Endothelial cell of umbilical vein (primary cell): Measurements from ENCODE around the gene E2F4. TPM values are rescaled to one million over a fixed set of nuclear protein-coding genes. Genes with fewer than 3 reads are reported as not detected.

ENCODE experiments used
- BruUV-seq: library from RNA; stranded (reverse); fragments of 400-500 nt; replicated peaks from 2 replicates; lab custom pipeline; 2021; lab: Mats Ljungman, UMichigan
- CTCF ChIA-PET: fragments of 300-600, 350-600 bp; sonication (Branson Sonifier 250); formaldehyde crosslinking; loops from one replicate; lab custom pipeline; 2021; ENCODE audit warnings: antibody characterized with exemption, inconsistent platforms; lab: Charles Lee
- POLR2A ChIA-PET: fragments of 300-600, 350-600 bp; sonication (Branson Sonifier 250); formaldehyde crosslinking; loops from one replicate; lab custom pipeline; 2021; ENCODE audit warnings: antibody characterized with exemption, inconsistent platforms; lab: Charles Lee
- DNase-seq: peaks from one replicate; pipeline ENCODE4 v3.0.0-alpha.2; 2011; ENCODE audit warnings: low read depth, low spot score
- FAIRE-seq: peaks from 2 replicates; lab custom pipeline; 2011; peaks lifted over from hg19 to GRCh38; lab: Jason Lieb, UNC
- H2AFZ ChIP-seq: 2 replicates; pipeline ENCODE4 v1.6.0; 2012; ENCODE audit warnings: low read depth, low read length, control low read depth, inconsistent platforms
- H3K27ac ChIP-seq: 2 replicates; pipeline ENCODE4 v1.5.1; 2011; ENCODE audit warnings: low read depth, mild to moderate bottlenecking, control low read depth, low read length, moderate library complexity; ENCODE audit not compliant: insufficient read depth
- H3K27me3 ChIP-seq, 2 experiments: 2 replicates each; pipeline versions ENCODE4 v1.6.0 to v1.6.1; 2011; ENCODE audit warnings: low read length in 2 of 2, mixed read lengths in 1 of 2; ENCODE audit not compliant: control insufficient read depth in 2 of 2, insufficient read depth in 2 of 2
- H3K36me3 ChIP-seq, 2 experiments: 2 replicates in 1 of 2; 3 replicates in 1 of 2; pipeline ENCODE4 v1.5.1; 2011; ENCODE audit warnings: low read length in 2 of 2, mild to moderate bottlenecking in 1 of 2, moderate library complexity in 1 of 2; ENCODE audit not compliant: control insufficient read depth in 2 of 2, insufficient read depth in 2 of 2; ENCODE audit errors: extremely low read depth in 1 of 2
- H3K4me1 ChIP-seq: 3 replicates; pipeline ENCODE4 v1.5.1; 2011; ENCODE audit warnings: mild to moderate bottlenecking, low read length; ENCODE audit not compliant: control insufficient read depth, insufficient read depth; ENCODE audit errors: extremely low read depth
- H3K4me2 ChIP-seq: 2 replicates; pipeline ENCODE4 v1.6.1; 2011; ENCODE audit warnings: low read length, control low read depth, mixed read lengths; ENCODE audit not compliant: insufficient read depth
- H3K4me3 ChIP-seq, 3 experiments: fragments of 200-600 bp in 1 of 3; sonication (generic), shearing (Covaris generic) in 1 of 3; replicated peaks in 1 of 3; 2 replicates each; pipeline ENCODE4 v1.5.1; 2011 to 2016; ENCODE audit warnings: control low read depth in 3 of 3, low read length in 3 of 3, mild to moderate bottlenecking in 2 of 3, inconsistent platforms in 1 of 3, low read depth in 1 of 3, moderate library complexity in 1 of 3; ENCODE audit not compliant: insufficient read depth in 1 of 3
- H3K79me2 ChIP-seq: 2 replicates; pipeline ENCODE4 v1.6.0; 2012; ENCODE audit warnings: low read length, inconsistent platforms; ENCODE audit not compliant: control insufficient read depth, insufficient read depth
- H3K9ac ChIP-seq: replicated peaks from 2 replicates; pipeline ENCODE3; 2011; ENCODE audit warnings: low read length, control low read depth; ENCODE audit not compliant: insufficient read depth; ENCODE audit errors: extremely low read depth
- H3K9me1 ChIP-seq: replicated peaks from 3 replicates; pipeline ENCODE4 v1.6.0; 2011; ENCODE audit warnings: mild to moderate bottlenecking, low read length; ENCODE audit not compliant: control insufficient read depth, insufficient read depth; ENCODE audit errors: extremely low read depth
- H3K9me3 ChIP-seq: replicated peaks from 2 replicates; pipeline ENCODE4 v1.5.1; 2012; ENCODE audit warnings: low read length, inconsistent platforms; ENCODE audit not compliant: control insufficient read depth, insufficient read depth
- H4K20me1 ChIP-seq: replicated peaks from 2 replicates; pipeline ENCODE3; 2011; ENCODE audit warnings: mild to moderate bottlenecking, low read length; ENCODE audit not compliant: control insufficient read depth, insufficient read depth; ENCODE audit errors: extremely low read depth
- EZH2 ChIP-seq: IDR thresholded peaks from 2 replicates; pipeline ENCODE4 v1.6.1; 2012; ENCODE audit warnings: borderline replicate concordance, low read depth, mild to moderate bottlenecking, moderate library complexity, low read length, inconsistent platforms; ENCODE audit not compliant: severe bottlenecking
- FOS ChIP-seq: IDR thresholded peaks from 2 replicates; pipeline ENCODE4 v1.6.1; 2011; ENCODE audit warnings: mild to moderate bottlenecking, low read length, moderate library complexity, borderline replicate concordance; ENCODE audit not compliant: insufficient read depth
- GATA2 ChIP-seq: IDR thresholded peaks from 2 replicates; pipeline ENCODE4 v1.7.0; 2011; ENCODE audit warnings: low read depth, mild to moderate bottlenecking, moderate library complexity, mixed read lengths, low read length; ENCODE audit not compliant: insufficient read length, insufficient read depth
- JUN ChIP-seq: IDR thresholded peaks from 2 replicates; pipeline ENCODE4 v1.6.1; 2011; ENCODE audit warnings: borderline replicate concordance, low read depth; ENCODE audit not compliant: insufficient read length, insufficient read depth
- POLR2A ChIP-seq: IDR thresholded peaks from 2 replicates; pipeline ENCODE4 v1.6.1; 2012; ENCODE audit warnings: low read depth, mild to moderate bottlenecking, control low read depth, low read length
- POLR2AphosphoS5 ChIP-seq: IDR thresholded peaks from 2 replicates; pipeline ENCODE4 v1.6.1; 2012; ENCODE audit warnings: low read depth, mild to moderate bottlenecking, control low read depth, low read length, moderate library complexity; ENCODE audit not compliant: insufficient read depth
- dilution Hi-C: fragments of 300-500 bp; cut with MboI; formaldehyde crosslinking; loops from one replicate; pipeline ENCODE4 v1.15.0; 2019; ENCODE audit warnings: low sequenced_read_pairs; ENCODE audit not compliant: extremely low pct_ligation_motif_present
- intact Hi-C: fragments of 100-400 bp; cut with micrococcal nuclease; formaldehyde crosslinking; loops from one replicate; pipeline ENCODE4 v1.10.0; 2022
- polyA plus RNA-seq, 4 experiments: library from polyadenylated mRNA; depleted of rRNA in 3 of 4; stranded (reverse) in 3 of 4; unstranded in 1 of 4; fragments of >200 nt; gene quantifications; 2 replicates each; pipeline versions ENCODE4 v1.2.1 to v1.2.3, GENCODE V29; 2011 to 2012; ENCODE audit warnings: missing spikeins in 1 of 4
- total RNA-seq: library from RNA; stranded (reverse); gene quantifications from 2 replicates; pipeline ENCODE4 v1.2.3, GENCODE V29; 2021
- TF ChIP-seq, protein P1 (sequence below): IDR thresholded peaks from 2 replicates; pipeline ENCODE4 v1.6.1; 2011; ENCODE audit not compliant: insufficient read depth, insufficient read length
- TF ChIP-seq, protein P2 (sequence below), 2 donors: IDR thresholded peaks; 1 replicate in 1 of 2; 2 replicates in 1 of 2; pipeline ENCODE4 v1.5.1; 2011; ENCODE audit warnings: low read length in 2 of 2, mild to moderate bottlenecking in 2 of 2, moderate library complexity in 2 of 2, control low read depth in 1 of 2, inconsistent platforms in 1 of 2, low read depth in 1 of 2; ENCODE audit not compliant: insufficient read depth in 1 of 2; ENCODE audit errors: extremely low read depth in 1 of 2

E2F4 gene
- total and polyA plus RNA-seq, 2 donors (not counting 3 experiments of a cell fraction or from before 2014, with no cell fraction given), result 112 to 168 TPM

DNA sequence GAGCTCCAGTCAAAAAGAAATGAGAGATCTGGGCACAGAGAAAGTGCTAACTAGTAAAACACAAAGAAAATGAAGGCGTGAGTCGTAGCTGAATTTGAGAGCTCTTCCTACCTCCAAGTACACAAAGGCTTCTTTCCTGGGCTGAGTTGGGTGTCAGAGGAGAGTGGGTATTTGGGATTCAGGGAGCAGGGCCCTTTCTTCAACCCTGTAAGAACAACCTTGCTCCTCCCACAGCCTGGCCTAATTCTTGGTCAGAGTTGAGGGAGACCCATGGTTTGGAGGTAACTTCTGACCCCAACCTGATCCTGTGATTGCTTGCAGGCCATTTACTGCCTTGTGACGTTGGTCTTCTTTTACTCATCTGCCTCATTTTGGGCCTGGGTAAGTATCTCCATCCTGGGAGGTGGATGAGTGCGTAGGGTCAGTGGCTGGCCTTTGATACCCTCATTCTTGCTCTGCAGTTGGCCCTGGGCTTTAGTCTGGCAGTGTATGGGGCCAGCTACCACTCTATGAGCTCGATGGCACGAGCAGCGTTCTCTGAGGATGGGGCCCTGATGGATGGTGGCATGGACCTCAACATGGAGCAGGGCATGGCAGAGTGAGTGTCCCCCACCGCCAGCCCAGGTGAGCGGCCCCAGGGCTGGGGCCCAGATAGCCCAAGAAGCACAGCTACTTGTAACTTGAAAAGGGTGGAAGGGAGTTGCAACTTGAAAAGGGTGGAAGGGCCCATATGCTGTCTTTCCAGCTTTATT, 36.3 kb downstream of the E2F4 start:
- Histone ChIP-seq H3K4me1 (peaks cover 18% of the 10 kb centered on the region), H2AFZ (no peak overlapping the region), H3K4me2 (peak overlapping the region; percentile 79), H3K9me3 (no peaks in the 10 kb centered on the region), H3K9me1 (no peaks in the 10 kb centered on the region), H3K27ac (no peak overlapping the region), H3K9ac (peak overlapping the region; percentile 77), H3K27me3 (no peaks in the 10 kb centered on the region), H4K20me1 (no peaks in the 10 kb centered on the region), H3K36me3 (peaks cover 10 to 39% of the 10 kb centered on the region in 2 experiments), H3K4me3 (peak overlapping the region in 1 of 3 experiments; percentile 78), H3K79me2 (peaks cover 11% of the 10 kb centered on the region)
- dilution Hi-C loops, result no loop called here
- FAIRE-seq, result no peak
- TF ChIP-seq POLR2AphosphoS5 (no peak), POLR2A (peak; percentile 37), FOS (no peak), JUN (no peak), EZH2 (no peak), GATA2 (no peak)
- TF ChIP-seq, protein P1, sequence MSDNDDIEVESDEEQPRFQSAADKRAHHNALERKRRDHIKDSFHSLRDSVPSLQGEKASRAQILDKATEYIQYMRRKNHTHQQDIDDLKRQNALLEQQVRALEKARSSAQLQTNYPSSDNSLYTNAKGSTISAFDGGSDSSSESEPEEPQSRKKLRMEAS, result no peak
- TF ChIP-seq, protein P2, sequence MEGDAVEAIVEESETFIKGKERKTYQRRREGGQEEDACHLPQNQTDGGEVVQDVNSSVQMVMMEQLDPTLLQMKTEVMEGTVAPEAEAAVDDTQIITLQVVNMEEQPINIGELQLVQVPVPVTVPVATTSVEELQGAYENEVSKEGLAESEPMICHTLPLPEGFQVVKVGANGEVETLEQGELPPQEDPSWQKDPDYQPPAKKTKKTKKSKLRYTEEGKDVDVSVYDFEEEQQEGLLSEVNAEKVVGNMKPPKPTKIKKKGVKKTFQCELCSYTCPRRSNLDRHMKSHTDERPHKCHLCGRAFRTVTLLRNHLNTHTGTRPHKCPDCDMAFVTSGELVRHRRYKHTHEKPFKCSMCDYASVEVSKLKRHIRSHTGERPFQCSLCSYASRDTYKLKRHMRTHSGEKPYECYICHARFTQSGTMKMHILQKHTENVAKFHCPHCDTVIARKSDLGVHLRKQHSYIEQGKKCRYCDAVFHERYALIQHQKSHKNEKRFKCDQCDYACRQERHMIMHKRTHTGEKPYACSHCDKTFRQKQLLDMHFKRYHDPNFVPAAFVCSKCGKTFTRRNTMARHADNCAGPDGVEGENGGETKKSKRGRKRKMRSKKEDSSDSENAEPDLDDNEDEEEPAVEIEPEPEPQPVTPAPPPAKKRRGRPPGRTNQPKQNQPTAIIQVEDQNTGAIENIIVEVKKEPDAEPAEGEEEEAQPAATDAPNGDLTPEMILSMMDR (IDR thresholded peaks at IDR 0.05; ENCODE audit: extremely low read depth in 1 of 2, insufficient read depth in 1 of 2, low read depth in 1 of 2, low read length in 2 of 2), result no peak
- ChIA-PET POLR2A (interaction anchor here (0.5 to 1.8 kb wide), 3 partner anchors 16 to 50 kb away, joined by 5 to 10 read pairs (median 8); partner anchors contain the start of gene FHOD1), CTCF (interaction anchor here (0.9 to 2.6 kb wide), 2 partner anchors 30 to 32 kb away, joined by 3 to 15 read pairs; no protein-coding TSS in a partner anchor)
- intact Hi-C loops, result loop anchor here (5.0 kb wide), 1 partner anchor 36 kb away; the partner anchor contains the start of genes E2F4 and EXOC3L1
- no peak for DNase-seq
- BruUV-seq, result no TSS peak
